NCI-H1930 (cell line): Measurements from ENCODE around the gene TMEM17.

Experiments used
- DNase-seq, 2 experiments: peaks; one replicate each; lab custom pipeline; 2025; lab: John Stamatoyannopoulos, UW

The TMEM17 gene

GRCh38 chr2:62455957-62456692, 49.9 kb downstream of the TMEM17 start:
- DNase-seq: no peak

DNA sequence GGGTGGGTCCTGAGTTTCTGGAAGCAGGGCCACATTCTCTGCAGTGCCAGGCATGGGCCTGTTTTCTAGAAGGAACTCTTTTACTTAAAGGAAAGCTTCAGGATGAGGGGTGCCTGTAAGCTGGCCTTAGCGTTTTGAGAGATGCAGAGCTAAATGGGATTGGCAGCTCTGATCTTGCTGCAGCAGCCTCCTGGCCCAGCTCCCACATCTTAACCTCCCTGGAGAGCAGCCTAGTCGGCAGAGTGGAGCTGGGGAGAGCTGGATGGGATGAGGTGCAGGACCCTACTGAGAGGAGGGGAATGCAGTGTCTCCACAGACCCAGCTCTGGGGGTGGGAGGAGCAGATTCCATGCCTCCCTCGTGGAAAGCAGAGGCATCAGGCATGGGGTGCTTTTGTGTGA, 52.0 kb downstream of the TMEM17 start:
- no peak for DNase-seq

DNA sequence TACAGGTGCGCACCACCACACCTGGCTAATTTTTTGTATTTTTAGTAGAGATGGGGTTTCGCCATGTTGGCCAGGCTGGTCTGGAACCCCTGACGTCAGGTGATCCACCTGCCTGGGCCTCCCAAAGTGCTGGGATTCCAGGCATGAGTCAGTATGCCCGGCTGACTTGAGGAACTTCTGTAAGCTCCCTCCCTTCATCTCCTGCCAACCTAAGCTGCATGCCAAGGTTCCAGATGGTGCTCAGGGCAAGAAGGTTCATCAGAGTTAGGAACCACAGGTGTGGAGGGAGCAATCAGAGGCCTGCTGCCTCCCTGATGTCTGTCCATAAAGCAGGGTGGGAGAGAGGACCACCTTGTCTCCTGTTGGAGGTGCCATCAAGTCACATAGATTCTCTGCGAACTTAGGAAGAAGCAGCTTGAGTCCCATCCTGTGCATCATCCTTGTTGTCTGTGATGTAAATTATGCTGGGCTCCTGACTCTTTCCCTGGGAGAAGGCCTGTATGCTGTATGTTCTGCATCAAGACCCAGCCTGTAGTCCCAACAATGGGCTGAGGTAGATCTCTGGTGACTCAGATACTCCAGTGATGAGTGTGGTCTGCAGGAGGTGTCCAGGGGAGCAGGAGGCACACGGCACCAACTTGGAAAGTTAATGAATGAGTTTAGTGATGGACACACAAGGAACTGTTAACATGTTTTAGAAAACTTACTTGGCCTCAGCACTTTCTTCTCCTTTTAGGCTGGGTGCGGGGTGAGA, 53.1 kb downstream of the TMEM17 start:
- no peak for DNase-seq

DNA sequence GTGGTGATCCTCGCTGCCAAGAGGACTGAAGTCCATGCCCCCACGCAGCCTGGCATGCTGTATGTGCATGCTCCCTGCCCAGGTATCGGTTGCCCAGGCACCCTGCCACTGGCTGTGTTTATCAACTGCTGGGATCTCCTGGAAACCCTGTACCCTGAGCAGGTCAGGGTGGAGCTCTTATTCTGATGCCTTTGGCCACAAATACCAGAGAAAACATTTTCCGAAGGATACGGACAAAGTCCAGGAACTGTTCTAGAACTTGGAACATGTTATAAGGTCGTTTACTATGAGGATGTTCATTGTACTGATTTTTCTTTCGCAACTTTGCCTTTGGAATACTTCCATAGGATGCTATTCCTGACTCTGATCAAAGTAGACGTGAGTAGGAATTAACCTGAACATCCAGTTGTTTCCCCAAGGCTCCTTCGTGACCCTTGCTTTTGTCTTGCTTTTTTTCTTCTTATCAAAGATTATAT, 55.2 kb downstream of the TMEM17 start:
- no peak for DNase-seq
